Esophagus (tissue), 2 donors: ENCODE measurements around the gene TRMT44. TPM values are rescaled to one million over a fixed set of nuclear protein-coding genes. Genes with fewer than 3 reads are reported as not detected.

Source experiments
- H3K27ac ChIP-seq, 2 donors: one replicate each; pipeline ENCODE4 v1.5.1; 2013; ENCODE audit warnings: low read depth in 2 of 2, mild to moderate bottlenecking in 2 of 2, inconsistent platforms in 1 of 2, low read length in 1 of 2, moderate library complexity in 1 of 2
- H3K27me3 ChIP-seq, 2 donors: one replicate each; pipeline ENCODE4 v1.6.1; 2013; ENCODE audit warnings: low read length in 2 of 2, control low read depth in 1 of 2, mild to moderate bottlenecking in 1 of 2; ENCODE audit not compliant: insufficient read depth in 2 of 2, control insufficient read depth in 1 of 2
- H3K36me3 ChIP-seq, 2 donors: one replicate each; pipeline ENCODE4 v1.6.1; 2013; ENCODE audit warnings: low read length in 1 of 2; ENCODE audit not compliant: control insufficient read depth in 2 of 2, insufficient read depth in 2 of 2
- H3K4me1 ChIP-seq, 2 donors: one replicate each; pipeline ENCODE4 v1.6.1; 2013; ENCODE audit warnings: low read length in 1 of 2; ENCODE audit not compliant: control insufficient read depth in 2 of 2, insufficient read depth in 2 of 2
- H3K4me3 ChIP-seq, 2 donors: one replicate each; pipeline ENCODE4 v1.5.1; 2013; ENCODE audit warnings: low read length in 2 of 2, mild to moderate bottlenecking in 2 of 2, low read depth in 1 of 2, moderate library complexity in 1 of 2
- H3K9me3 ChIP-seq, 2 donors: one replicate each; pipeline ENCODE4 v1.6.1; 2013; ENCODE audit warnings: mild to moderate bottlenecking in 2 of 2, low read depth in 1 of 2, low read length in 1 of 2, moderate library complexity in 1 of 2; ENCODE audit not compliant: control insufficient read depth in 2 of 2, insufficient read depth in 1 of 2
- WGBS, 2 donors: extraction: QIAGEN DNeasy Blood & Tissue Kit; methylation state at CpG; one replicate each; pipeline ENCODE4 v1.1.7; 2013; 5-methylcytosine and 5-hydroxymethylcytosine counted together
- polyA plus RNA-seq, 2 donors: library from polyadenylated mRNA; stranded (reverse); fragments of 200-250 nt; gene quantifications; one replicate each; pipeline ENCODE4 v1.2.3, GENCODE V29; 2013
- donor health status: healthy with polysubstance abuse.
- donor health status: Bipolar disorder and iron deficiency.

Gene TRMT44
- polyA plus RNA-seq, result 10 to 100 TPM; 15.6 to 17.2 TPM

- no peaks in the 10 kb centered on the region for H3K27me3 ChIP-seq
- H3K9me3 ChIP-seq, result no peaks in the 10 kb centered on the region
- H3K4me3 ChIP-seq, result peak within 1 kb of the TSS; percentile 87 to 98
- peaks cover 0 to 10% of the 10 kb centered on the region in 2 donors for H3K4me1 ChIP-seq
- WGBS, 2 donors, result 0% methylated on average over 58 to 60 of the region's 60 CpGs
- H3K36me3 ChIP-seq, result no peaks in the 10 kb centered on the region
- H3K27ac ChIP-seq, result peak within 1 kb of the TSS; percentile 98
Observed at GRCh38 chr4:8440492-8441311, at the start of gene TRMT44, which contains the start of gene ACOX3. Gene TRMT44, plus strand, starts transcription at chr4:8440777. Its CDS starts 46 bp downstream, at chr4:8440823. Gene ACOX3, minus strand, starts transcription at chr4:8440723. Its CDS starts 24,202 bp downstream, at chr4:8416521.

GRCh38 chr4:8391071-8391470 is 49.5 kb upstream of the TRMT44 start:
- Histone ChIP-seq H3K27me3 (no peaks in the 10 kb centered on the region), H3K27ac (no peak overlapping the region), H3K36me3 (peaks cover 2 to 60% of the 10 kb centered on the region in 2 donors), H3K4me3 (no peak overlapping the region), H3K4me1 (peaks cover 3 to 9% of the 10 kb centered on the region in 2 donors), H3K9me3 (no peaks in the 10 kb centered on the region)
- 86 to 91% methylated on average over 7 of the region's 7 CpGs for WGBS, 2 donors

GRCh38 chr4:8391972-8392371 is 48.6 kb upstream of the TRMT44 start:
- Histone ChIP-seq H3K36me3 (peaks cover 4 to 58% of the 10 kb centered on the region in 2 donors), H3K27me3 (no peaks in the 10 kb centered on the region), H3K9me3 (no peaks in the 10 kb centered on the region), H3K4me3 (no peak overlapping the region), H3K27ac (peak overlapping the region; percentile 50 to 75), H3K4me1 (peaks cover 3 to 9% of the 10 kb centered on the region in 2 donors)
- WGBS, 2 donors, result 61 to 62% methylated on average over 9 of the region's 9 CpGs

GRCh38 chr4:8392591-8393190 is 47.9 kb upstream of the TRMT44 start:
- H3K9me3 ChIP-seq, result no peaks in the 10 kb centered on the region
- WGBS, 2 donors, result 76 to 92% methylated on average over 15 of the region's 15 CpGs
- H3K36me3 ChIP-seq, result peaks cover 4 to 58% of the 10 kb centered on the region in 2 donors
- no peaks in the 10 kb centered on the region for H3K27me3 ChIP-seq
- H3K4me1 ChIP-seq, result peaks cover 3 to 9% of the 10 kb centered on the region in 2 donors
- no peak overlapping the region for H3K4me3 ChIP-seq
- H3K27ac ChIP-seq, result peak overlapping the region; percentile 57 to 67

GRCh38 chr4:8393593-8394038 is 47.0 kb upstream of the TRMT44 start:
- 40 to 64% methylated on average over 8 of the region's 8 CpGs for WGBS, 2 donors
- no peaks in the 10 kb centered on the region for H3K9me3 ChIP-seq
- no peaks in the 10 kb centered on the region for H3K27me3 ChIP-seq
- H3K27ac ChIP-seq, result peak overlapping the region; percentile 16 to 82
- peaks cover 3 to 9% of the 10 kb centered on the region in 2 donors for H3K4me1 ChIP-seq
- peaks cover 4 to 49% of the 10 kb centered on the region in 2 donors for H3K36me3 ChIP-seq
- H3K4me3 ChIP-seq, result no peak overlapping the region

- H3K27ac ChIP-seq, result peak overlapping the region; percentile 16 to 82
- WGBS, 2 donors, result 23 to 55% methylated on average over 19 of the region's 19 CpGs
- peaks cover 4 to 47% of the 10 kb centered on the region in 2 donors for H3K36me3 ChIP-seq
- no peak overlapping the region for H3K4me3 ChIP-seq
- H3K4me1 ChIP-seq, result peaks cover 3 to 9% of the 10 kb centered on the region in 2 donors
- no peaks in the 10 kb centered on the region for H3K27me3 ChIP-seq
- H3K9me3 ChIP-seq, result no peaks in the 10 kb centered on the region
Observed at GRCh38 chr4:8394061-8394519, 46.5 kb upstream of the TRMT44 start.

GRCh38 chr4:8394806-8395205 is 45.8 kb upstream of the TRMT44 start:
- H3K36me3 ChIP-seq, result peaks cover 4 to 44% of the 10 kb centered on the region in 2 donors
- no peaks in the 10 kb centered on the region for H3K27me3 ChIP-seq
- WGBS, 2 donors, result 83 to 84% methylated on average over 12 of the region's 12 CpGs
- peak overlapping the region; percentile 59 to 82 for H3K27ac ChIP-seq
- no peak overlapping the region for H3K4me3 ChIP-seq
- H3K4me1 ChIP-seq, result peaks cover 3 to 9% of the 10 kb centered on the region in 2 donors
- H3K9me3 ChIP-seq, result no peaks in the 10 kb centered on the region

- peaks cover 4 to 38% of the 10 kb centered on the region in 2 donors for H3K36me3 ChIP-seq
- H3K4me3 ChIP-seq, result no peak overlapping the region
- H3K9me3 ChIP-seq, result no peaks in the 10 kb centered on the region
- H3K4me1 ChIP-seq, result peaks cover 3 to 9% of the 10 kb centered on the region in 2 donors
- 96 to 97% methylated on average over 12 of the region's 12 CpGs for WGBS, 2 donors
- peak overlapping the region in 1 of 2 donors; percentile 15 for H3K27ac ChIP-seq
- no peaks in the 10 kb centered on the region for H3K27me3 ChIP-seq
Observed at GRCh38 chr4:8395504-8396296, 44.9 kb upstream of the TRMT44 start.
